Stomach (tissue), 9 donors: Measurements from ENCODE around the gene MAGI2. TPM values are rescaled to one million over a fixed set of nuclear protein-coding genes. Genes with fewer than 3 reads are reported as not detected.

Experiments
- DNase-seq, 2 donors: peaks; one replicate each; pipeline versions ENCODE4 v3.0.0 to v3.0.0-alpha.2; 2013 to 2019
- H3K27ac ChIP-seq, 5 donors: fragments of 200-600 bp in 4 of 5; sonication (generic) in 4 of 5; one replicate each; pipeline ENCODE4 v1.5.1; 2013 to 2019; ENCODE audit warnings: mild to moderate bottlenecking in 1 of 5, moderate library complexity in 1 of 5
- H3K27me3 ChIP-seq, 3 donors: fragments of 200-600 bp; sonication (generic); one replicate each; pipeline ENCODE4 v1.5.1; 2017 to 2019; ENCODE audit warnings: mixed run types in 1 of 3
- H3K36me3 ChIP-seq, 4 donors: fragments of 200-600 bp; sonication (generic); 1 replicate in 3 of 4; 2 replicates in 1 of 4; pipeline ENCODE4 v1.5.1; 2016 to 2019
- H3K4me1 ChIP-seq, 4 donors: fragments of 200-600 bp; sonication (generic); one replicate each; pipeline ENCODE4 v1.5.1; 2016 to 2019
- H3K4me3 ChIP-seq, 4 donors: fragments of 200-600 bp; sonication (generic) in 3 of 4; one replicate each; pipeline ENCODE4 v1.5.1; 2016 to 2019; ENCODE audit warnings: mild to moderate bottlenecking in 1 of 4
- H3K9me3 ChIP-seq, 4 donors: fragments of 200-600 bp; sonication (generic); one replicate each; pipeline ENCODE4 v1.5.1; 2016 to 2019
- CTCF ChIP-seq, 7 experiments: fragments of 450-650 bp in 4 of 7; fragments of 200-600 bp in 3 of 7; sonication (generic) in 3 of 7; IDR thresholded peaks; one replicate each; pipeline ENCODE4 v1.5.1; 2016 to 2019; ENCODE audit warnings: antibody characterized with exemption in 7 of 7, control low read depth in 2 of 7, mild to moderate bottlenecking in 1 of 7
- EP300 ChIP-seq: sonication (generic); formaldehyde crosslinking; IDR thresholded peaks from one replicate; pipeline ENCODE4 v1.6.1; 2017; ENCODE audit warnings: antibody characterized with exemption
- POLR2A ChIP-seq, 4 donors: fragments of 450-650 bp; IDR thresholded peaks; one replicate each; pipeline ENCODE4 v1.6.1; 2016; ENCODE audit warnings: antibody characterized with exemption in 4 of 4, control low read depth in 2 of 4, mild to moderate bottlenecking in 1 of 4, moderate library complexity in 1 of 4
- POLR2AphosphoS5 ChIP-seq, 3 donors: sonication (generic); formaldehyde crosslinking; IDR thresholded peaks; one replicate each; pipeline ENCODE4 v1.6.1; 2016; ENCODE audit warnings: antibody characterized with exemption in 3 of 3
- WGBS, 5 donors: extraction: QIAGEN DNeasy Blood & Tissue Kit in 3 of 5; methylation state at CpG; one replicate each; pipeline versions ENCODE4 v1.1.5 to v1.1.7; 2013 to 2018; 5-methylcytosine and 5-hydroxymethylcytosine counted together
- intact Hi-C: fragments of 100-400 bp; cut with DNase I; formaldehyde crosslinking; loops from one replicate; pipeline ENCODE4 v1.15.1; 2023; ENCODE audit warnings: low total_unique reads
- polyA plus RNA-seq, 3 donors: library from polyadenylated mRNA; stranded (reverse); fragments of 200-250 nt; gene quantifications; one replicate each; pipeline ENCODE4 v1.2.3, GENCODE V29; 2013
- total RNA-seq, 5 donors: library from RNA; depleted of rRNA; stranded (reverse); fragments of >200 nt; gene quantifications; one replicate each; pipeline versions ENCODE4 v1.1.0 to v1.2.3, GENCODE V29; 2014 to 2016
- donor health status: healthy with polysubstance abuse.
- donor health status: Bipolar disorder and iron deficiency.
- donor health status: healthy.

Gene MAGI2
- total and polyA plus RNA-seq, 8 donors, result 0.92 to 53.9 (median 5.8) TPM

GRCh38 chr7:78081888-78082287 lies 1371.6 kb downstream of the MAGI2 start:
- WGBS, 5 donors, result 79 to 85% (median 82%) methylated on average over 4 of the region's 4 CpGs
- DNase-seq, result no peak
- TF ChIP-seq EP300, result no peak
- no peak for TF ChIP-seq CTCF (IDR thresholded peaks at IDR 0.05)
- TF ChIP-seq POLR2A (IDR thresholded peaks at IDR 0.05), result no peak
- TF ChIP-seq POLR2AphosphoS5 (IDR thresholded peaks at IDR 0.05), result no peak
- no peaks in the 10 kb centered on the region for H3K4me1 ChIP-seq
- H3K36me3 ChIP-seq, result no peaks in the 10 kb centered on the region
- H3K27ac ChIP-seq, result no peak overlapping the region
- no peaks in the 10 kb centered on the region for H3K9me3 ChIP-seq
- H3K27me3 ChIP-seq, result no peaks in the 10 kb centered on the region
- intact Hi-C loops, result no loop called here
- no peak overlapping the region for H3K4me3 ChIP-seq

- intact Hi-C loops, result no loop called here
- Histone ChIP-seq H3K9me3 (no peaks in the 10 kb centered on the region), H3K27me3 (no peaks in the 10 kb centered on the region), H3K27ac (no peak overlapping the region), H3K4me3 (no peak overlapping the region), H3K36me3 (no peaks in the 10 kb centered on the region), H3K4me1 (no peaks in the 10 kb centered on the region)
- DNase-seq, result no peak
- WGBS, 5 donors, result 88 to 100% (median 96%) methylated on average over 1 of the region's 1 CpG
- TF ChIP-seq CTCF (IDR thresholded peaks at IDR 0.05) (no peak), POLR2A (IDR thresholded peaks at IDR 0.05) (no peak), EP300 (no peak), POLR2AphosphoS5 (IDR thresholded peaks at IDR 0.05) (no peak)
Observed at GRCh38 chr7:78081344-78081743, 1372.1 kb downstream of the MAGI2 start.

GRCh38 chr7:78080811-78081210 lies 1372.7 kb downstream of the MAGI2 start:
- TF ChIP-seq POLR2A (IDR thresholded peaks at IDR 0.05) (no peak), EP300 (no peak), POLR2AphosphoS5 (IDR thresholded peaks at IDR 0.05) (no peak), CTCF (IDR thresholded peaks at IDR 0.05) (no peak)
- H3K36me3 ChIP-seq, result no peaks in the 10 kb centered on the region
- H3K27ac ChIP-seq, result no peak overlapping the region
- no peaks in the 10 kb centered on the region for H3K27me3 ChIP-seq
- WGBS, 5 donors, result 77 to 93% (median 88%) methylated on average over 4 of the region's 4 CpGs
- no peak overlapping the region for H3K4me3 ChIP-seq
- no peaks in the 10 kb centered on the region for H3K4me1 ChIP-seq
- no peaks in the 10 kb centered on the region for H3K9me3 ChIP-seq
- intact Hi-C loops, result no loop called here
- DNase-seq, result no peak

- intact Hi-C loops, result no loop called here
- 38 to 83% (median 73%) methylated on average over 2 of the region's 2 CpGs for WGBS, 5 donors
- Histone ChIP-seq H3K36me3 (no peaks in the 10 kb centered on the region), H3K4me3 (no peak overlapping the region), H3K4me1 (no peaks in the 10 kb centered on the region), H3K27ac (no peak overlapping the region), H3K9me3 (no peaks in the 10 kb centered on the region), H3K27me3 (no peaks in the 10 kb centered on the region)
- DNase-seq, result no peak
- TF ChIP-seq POLR2AphosphoS5 (IDR thresholded peaks at IDR 0.05) (no peak), EP300 (no peak)
Observed at GRCh38 chr7:78080241-78080640, 1373.2 kb downstream of the MAGI2 start.

- no peak for TF ChIP-seq EP300
- TF ChIP-seq CTCF (IDR thresholded peaks at IDR 0.05), result no peak
- TF ChIP-seq POLR2AphosphoS5 (IDR thresholded peaks at IDR 0.05), result no peak
- no peak for TF ChIP-seq POLR2A (IDR thresholded peaks at IDR 0.05)
- Histone ChIP-seq H3K27ac (no peak overlapping the region), H3K4me1 (peaks cover 0 to 11% (median 0%) of the 10 kb centered on the region in 4 donors), H3K27me3 (no peaks in the 10 kb centered on the region), H3K36me3 (no peaks in the 10 kb centered on the region), H3K4me3 (no peak overlapping the region), H3K9me3 (no peaks in the 10 kb centered on the region)
- DNase-seq, result no peak
- WGBS, 5 donors, result 35 to 57% (median 48%) methylated on average over 3 of the region's 3 CpGs
- intact Hi-C loops, result no loop called here
Observed at GRCh38 chr7:78074713-78075112, 1378.8 kb downstream of the MAGI2 start.
